Activated naive CD4-positive, alpha-beta T cell treated with anti-CD3 and anti-CD28 coated beads, Interleukin-2, amount 10 ng/mL, durations not matched to agents 7 days and 5 days (primary cell): Measurements from ENCODE around the gene ADSS1.

ENCODE experiments used
- CTCF ChIA-PET: fragments of 350-600 bp; sonication (Branson Sonifier 250); formaldehyde crosslinking; loops from one replicate; lab custom pipeline; 2021; ENCODE audit warnings: antibody characterized with exemption; lab: Charles Lee
- DNase-seq: peaks from one replicate; pipeline ENCODE4 v3.0.0-alpha.2; 2020
- H3K27ac Mint-ChIP-seq: one replicate; pipeline ENCODE4 v1.8.0; 2021; ENCODE audit warnings: mild to moderate bottlenecking, moderate library complexity, mixed read lengths
- H3K27me3 Mint-ChIP-seq: one replicate; pipeline ENCODE4 v1.8.0; 2021; ENCODE audit warnings: mild to moderate bottlenecking, mixed read lengths
- H3K36me3 Mint-ChIP-seq: one replicate; pipeline ENCODE4 v1.8.0; 2021; ENCODE audit warnings: mixed read lengths
- H3K4me1 Mint-ChIP-seq: one replicate; pipeline ENCODE4 v1.8.0; 2021; ENCODE audit warnings: mixed read lengths
- H3K4me3 Mint-ChIP-seq: one replicate; pipeline ENCODE4 v1.8.0; 2021; ENCODE audit warnings: mild to moderate bottlenecking, moderate library complexity, mixed read lengths
- H3K9me3 Mint-ChIP-seq: one replicate; pipeline ENCODE4 v1.8.0; 2021; ENCODE audit warnings: mixed read lengths

The ADSS1 gene

GRCh38 chr14:104700225-104700651 lies 23.8 kb upstream of the ADSS1 start:
- H3K36me3 Mint-ChIP-seq, result peaks cover 24% of the 10 kb centered on the region
- CTCF ChIA-PET, result no interaction called here
- no peak for DNase-seq
- H3K9me3 Mint-ChIP-seq, result no peaks in the 10 kb centered on the region
- H3K27me3 Mint-ChIP-seq, result no peaks in the 10 kb centered on the region
- no peak overlapping the region for H3K4me3 Mint-ChIP-seq
- no peak overlapping the region for H3K27ac Mint-ChIP-seq
- H3K4me1 Mint-ChIP-seq, result peaks cover 22% of the 10 kb centered on the region

- Mint-ChIP-seq H3K9me3 (no peaks in the 10 kb centered on the region), H3K4me3 (no peak overlapping the region), H3K4me1 (peaks cover 16% of the 10 kb centered on the region), H3K27ac (no peak overlapping the region), H3K27me3 (no peaks in the 10 kb centered on the region), H3K36me3 (peaks cover 21% of the 10 kb centered on the region)
- CTCF ChIA-PET, result no interaction called here
- DNase-seq, result no peak
Measured at GRCh38 chr14:104700747-104701217, 23.2 kb upstream of the ADSS1 start.

- peaks cover 18% of the 10 kb centered on the region for H3K36me3 Mint-ChIP-seq
- DNase-seq, result no peak
- peaks cover 9% of the 10 kb centered on the region for H3K4me1 Mint-ChIP-seq
- no peak overlapping the region for H3K27ac Mint-ChIP-seq
- H3K9me3 Mint-ChIP-seq, result no peaks in the 10 kb centered on the region
- no peak overlapping the region for H3K4me3 Mint-ChIP-seq
- CTCF ChIA-PET, result no interaction called here
- H3K27me3 Mint-ChIP-seq, result no peaks in the 10 kb centered on the region
Measured at GRCh38 chr14:104701383-104702076, 22.5 kb upstream of the ADSS1 start.

- CTCF ChIA-PET, result no interaction called here
- Mint-ChIP-seq H3K27me3 (no peaks in the 10 kb centered on the region), H3K9me3 (no peaks in the 10 kb centered on the region), H3K27ac (peak overlapping the region; percentile 9), H3K36me3 (peaks cover 18% of the 10 kb centered on the region), H3K4me3 (no peak overlapping the region), H3K4me1 (peaks cover 8% of the 10 kb centered on the region)
- no peak for DNase-seq
Measured at GRCh38 chr14:104702106-104702505, 21.9 kb upstream of the ADSS1 start.

GRCh38 chr14:104702673-104703072 lies 21.4 kb upstream of the ADSS1 start:
- no peaks in the 10 kb centered on the region for H3K27me3 Mint-ChIP-seq
- peaks cover 15% of the 10 kb centered on the region for H3K36me3 Mint-ChIP-seq
- H3K27ac Mint-ChIP-seq, result no peak overlapping the region
- CTCF ChIA-PET, result interaction anchor here (0.7 kb wide), 1 partner anchor 17 kb away, joined by 3 read pairs; no protein-coding TSS in a partner anchor
- DNase-seq, result no peak
- H3K4me3 Mint-ChIP-seq, result no peak overlapping the region
- no peaks in the 10 kb centered on the region for H3K9me3 Mint-ChIP-seq
- peaks cover 7% of the 10 kb centered on the region for H3K4me1 Mint-ChIP-seq

- no peak for DNase-seq
- H3K4me1 Mint-ChIP-seq, result peaks cover 5% of the 10 kb centered on the region
- no peak overlapping the region for H3K27ac Mint-ChIP-seq
- no peak overlapping the region for H3K4me3 Mint-ChIP-seq
- CTCF ChIA-PET, result interaction anchor here (0.7 kb wide), 1 partner anchor 18 kb away, joined by 3 read pairs; no protein-coding TSS in a partner anchor
- no peaks in the 10 kb centered on the region for H3K27me3 Mint-ChIP-seq
- H3K9me3 Mint-ChIP-seq, result no peaks in the 10 kb centered on the region
- peaks cover 15% of the 10 kb centered on the region for H3K36me3 Mint-ChIP-seq
Measured at GRCh38 chr14:104703269-104703668, 20.8 kb upstream of the ADSS1 start.

- CTCF ChIA-PET, result interaction anchor here (1.4 kb wide), 1 partner anchor 39 kb away, joined by 3 read pairs; no protein-coding TSS in a partner anchor
- peaks cover 17% of the 10 kb centered on the region for H3K36me3 Mint-ChIP-seq
Measured at GRCh38 chr14:104704252-104704651, 19.8 kb upstream of the ADSS1 start.

GRCh38 chr14:104705340-104706047 lies 18.5 kb upstream of the ADSS1 start:
- H3K27ac Mint-ChIP-seq, result no peak overlapping the region
- H3K4me1 Mint-ChIP-seq, result peaks cover 6% of the 10 kb centered on the region
- no peak for DNase-seq
- H3K9me3 Mint-ChIP-seq, result no peaks in the 10 kb centered on the region
- CTCF ChIA-PET, result interaction anchor here (1.4 kb wide), 2 partner anchors 16 to 40 kb away, joined by 3 to 4 read pairs; no protein-coding TSS in a partner anchor
- no peaks in the 10 kb centered on the region for H3K27me3 Mint-ChIP-seq
- H3K36me3 Mint-ChIP-seq, result peaks cover 21% of the 10 kb centered on the region
- H3K4me3 Mint-ChIP-seq, result no peak overlapping the region

More at GRCh38 chr14:104704252-104704651, 19.8 kb upstream of the ADSS1 start:
- Mint-ChIP-seq H3K4me3 (no peak overlapping the region), H3K4me1 (peaks cover 6% of the 10 kb centered on the region), H3K9me3 (no peaks in the 10 kb centered on the region), H3K27me3 (no peaks in the 10 kb centered on the region), H3K27ac (no peak overlapping the region)
- no peak for DNase-seq

GRCh38 chr14:104706733-104707607 lies 17.1 kb upstream of the ADSS1 start:
- peaks cover 23% of the 10 kb centered on the region for H3K36me3 Mint-ChIP-seq
- peaks cover 6% of the 10 kb centered on the region for H3K4me1 Mint-ChIP-seq
- no peaks in the 10 kb centered on the region for H3K9me3 Mint-ChIP-seq
- CTCF ChIA-PET, result interaction anchor here (1.3 to 1.4 kb wide), 2 partner anchors 15 to 42 kb away, joined by 4 to 5 read pairs; no protein-coding TSS in a partner anchor
- DNase-seq, result no peak
- no peaks in the 10 kb centered on the region for H3K27me3 Mint-ChIP-seq
- H3K4me3 Mint-ChIP-seq, result no peak overlapping the region
- H3K27ac Mint-ChIP-seq, result no peak overlapping the region

- H3K9me3 Mint-ChIP-seq, result no peaks in the 10 kb centered on the region
- no peak overlapping the region for H3K27ac Mint-ChIP-seq
- no peaks in the 10 kb centered on the region for H3K27me3 Mint-ChIP-seq
- H3K4me1 Mint-ChIP-seq, result peaks cover 6% of the 10 kb centered on the region
- peaks cover 23% of the 10 kb centered on the region for H3K36me3 Mint-ChIP-seq
- H3K4me3 Mint-ChIP-seq, result no peak overlapping the region
- no peak for DNase-seq
- CTCF ChIA-PET, result interaction anchor here (1.0 to 1.5 kb wide), 4 partner anchors 30 to 42 kb away, joined by 4 to 8 read pairs (median 6); no protein-coding TSS in a partner anchor
Measured at GRCh38 chr14:104707608-104708595, 16.1 kb upstream of the ADSS1 start.

GRCh38 chr14:104708606-104709268 lies 15.3 kb upstream of the ADSS1 start:
- H3K4me3 Mint-ChIP-seq, result no peak overlapping the region
- no peaks in the 10 kb centered on the region for H3K27me3 Mint-ChIP-seq
- peak overlapping the region; percentile 65 for H3K27ac Mint-ChIP-seq
- no peaks in the 10 kb centered on the region for H3K9me3 Mint-ChIP-seq
- peak; percentile 82 for DNase-seq
- CTCF ChIA-PET, result interaction anchor here (1.0 to 1.8 kb wide), 7 partner anchors 25 to 167 kb away, joined by 3 to 8 read pairs (median 5); no protein-coding TSS in a partner anchor
- H3K36me3 Mint-ChIP-seq, result peaks cover 20% of the 10 kb centered on the region
- peaks cover 6% of the 10 kb centered on the region for H3K4me1 Mint-ChIP-seq

- H3K9me3 Mint-ChIP-seq, result no peaks in the 10 kb centered on the region
- no peak overlapping the region for H3K27ac Mint-ChIP-seq
- no peaks in the 10 kb centered on the region for H3K27me3 Mint-ChIP-seq
- no peak overlapping the region for H3K4me3 Mint-ChIP-seq
- peaks cover 6% of the 10 kb centered on the region for H3K4me1 Mint-ChIP-seq
- DNase-seq, result no peak
- peaks cover 18% of the 10 kb centered on the region for H3K36me3 Mint-ChIP-seq
- CTCF ChIA-PET, result interaction anchor here (1.0 to 1.8 kb wide), 7 partner anchors 25 to 167 kb away, joined by 3 to 8 read pairs (median 5); no protein-coding TSS in a partner anchor
Measured at GRCh38 chr14:104709387-104710039, 14.5 kb upstream of the ADSS1 start.
